Nephron (organoid): Measurements from ENCODE around the gene IPO4.

Experiments used
- H3K27ac Mint-ChIP-seq, 3 experiments: 2 replicates each; pipeline ENCODE4 v1.8.0; 2020; ENCODE audit warnings: mixed read lengths in 3 of 3, mild to moderate bottlenecking in 2 of 3, moderate library complexity in 1 of 3
- H3K27me3 Mint-ChIP-seq: 2 replicates; pipeline ENCODE4 v1.8.0; 2021; ENCODE audit warnings: low read depth, mild to moderate bottlenecking, moderate library complexity, mixed read lengths
- H3K36me3 Mint-ChIP-seq: 2 replicates; pipeline ENCODE4 v1.8.0; 2020; ENCODE audit warnings: low read depth, mixed read lengths
- H3K4me1 Mint-ChIP-seq: 2 replicates; pipeline ENCODE4 v1.8.0; 2020; ENCODE audit warnings: mixed read lengths
- H3K4me3 Mint-ChIP-seq, 3 experiments: 2 replicates each; pipeline ENCODE4 v1.8.0; 2020; ENCODE audit warnings: mild to moderate bottlenecking in 3 of 3, mixed read lengths in 3 of 3, moderate library complexity in 2 of 3
- H3K9me3 Mint-ChIP-seq: 2 replicates; pipeline ENCODE4 v1.8.0; 2020; ENCODE audit warnings: mixed read lengths
- TF ChIP-seq, protein P1 (sequence below), 3 experiments: fragments of 200-600 bp; sonication (generic); IDR thresholded peaks; one replicate each; pipeline ENCODE4 v1.5.0; 2021; ENCODE audit warnings: antibody characterized with exemption in 3 of 3; ENCODE audit not compliant: unreplicated experiment in 3 of 3

The IPO4 gene

DNA sequence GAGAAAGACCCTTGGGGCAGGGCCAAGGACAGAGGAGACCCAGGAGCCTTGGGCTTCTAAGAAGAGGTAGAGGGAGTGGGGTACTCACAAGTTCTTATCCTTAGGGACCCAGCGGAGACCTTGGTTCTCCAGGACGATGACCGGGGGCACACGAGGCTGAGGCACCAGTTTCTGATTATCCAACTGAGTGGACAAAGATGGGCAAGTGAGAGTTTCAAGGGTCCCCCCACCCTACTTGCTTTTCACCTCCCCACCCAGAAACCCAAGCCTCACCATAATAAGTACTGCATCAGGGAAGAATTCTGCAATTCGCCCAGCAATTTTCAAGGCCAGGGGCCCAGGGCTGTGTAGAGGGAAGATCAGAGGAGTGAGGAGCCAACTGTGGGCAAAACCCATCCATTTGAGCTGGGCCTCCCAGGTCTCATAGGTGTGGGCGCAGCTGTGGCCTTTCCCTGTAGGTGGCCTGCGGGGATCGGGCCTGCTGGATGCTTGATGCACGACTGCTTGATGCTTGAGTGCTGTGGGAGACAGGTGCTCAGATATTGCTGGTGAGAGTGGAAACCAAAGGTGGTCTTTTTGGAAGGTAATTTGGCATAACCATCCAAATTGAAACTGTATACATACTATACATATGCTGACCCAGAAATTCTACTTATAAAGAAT lies 49.2 kb downstream of the IPO4 start:
- TF ChIP-seq, protein P1, sequence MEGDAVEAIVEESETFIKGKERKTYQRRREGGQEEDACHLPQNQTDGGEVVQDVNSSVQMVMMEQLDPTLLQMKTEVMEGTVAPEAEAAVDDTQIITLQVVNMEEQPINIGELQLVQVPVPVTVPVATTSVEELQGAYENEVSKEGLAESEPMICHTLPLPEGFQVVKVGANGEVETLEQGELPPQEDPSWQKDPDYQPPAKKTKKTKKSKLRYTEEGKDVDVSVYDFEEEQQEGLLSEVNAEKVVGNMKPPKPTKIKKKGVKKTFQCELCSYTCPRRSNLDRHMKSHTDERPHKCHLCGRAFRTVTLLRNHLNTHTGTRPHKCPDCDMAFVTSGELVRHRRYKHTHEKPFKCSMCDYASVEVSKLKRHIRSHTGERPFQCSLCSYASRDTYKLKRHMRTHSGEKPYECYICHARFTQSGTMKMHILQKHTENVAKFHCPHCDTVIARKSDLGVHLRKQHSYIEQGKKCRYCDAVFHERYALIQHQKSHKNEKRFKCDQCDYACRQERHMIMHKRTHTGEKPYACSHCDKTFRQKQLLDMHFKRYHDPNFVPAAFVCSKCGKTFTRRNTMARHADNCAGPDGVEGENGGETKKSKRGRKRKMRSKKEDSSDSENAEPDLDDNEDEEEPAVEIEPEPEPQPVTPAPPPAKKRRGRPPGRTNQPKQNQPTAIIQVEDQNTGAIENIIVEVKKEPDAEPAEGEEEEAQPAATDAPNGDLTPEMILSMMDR (IDR thresholded peaks at IDR 0.05; ENCODE audit: unreplicated experiment in 3 of 3): no peak
- H3K36me3 Mint-ChIP-seq: peaks cover 24% of the 10 kb centered on the region
- H3K27ac Mint-ChIP-seq: peak overlapping the region; percentile 7 to 82 (median 17)
- H3K4me3 Mint-ChIP-seq: peak overlapping the region; percentile 86 to 98 (median 89)
- no peaks in the 10 kb centered on the region for H3K9me3 Mint-ChIP-seq
- peaks cover 3% of the 10 kb centered on the region for H3K27me3 Mint-ChIP-seq
- H3K4me1 Mint-ChIP-seq: peaks cover 35% of the 10 kb centered on the region

DNA sequence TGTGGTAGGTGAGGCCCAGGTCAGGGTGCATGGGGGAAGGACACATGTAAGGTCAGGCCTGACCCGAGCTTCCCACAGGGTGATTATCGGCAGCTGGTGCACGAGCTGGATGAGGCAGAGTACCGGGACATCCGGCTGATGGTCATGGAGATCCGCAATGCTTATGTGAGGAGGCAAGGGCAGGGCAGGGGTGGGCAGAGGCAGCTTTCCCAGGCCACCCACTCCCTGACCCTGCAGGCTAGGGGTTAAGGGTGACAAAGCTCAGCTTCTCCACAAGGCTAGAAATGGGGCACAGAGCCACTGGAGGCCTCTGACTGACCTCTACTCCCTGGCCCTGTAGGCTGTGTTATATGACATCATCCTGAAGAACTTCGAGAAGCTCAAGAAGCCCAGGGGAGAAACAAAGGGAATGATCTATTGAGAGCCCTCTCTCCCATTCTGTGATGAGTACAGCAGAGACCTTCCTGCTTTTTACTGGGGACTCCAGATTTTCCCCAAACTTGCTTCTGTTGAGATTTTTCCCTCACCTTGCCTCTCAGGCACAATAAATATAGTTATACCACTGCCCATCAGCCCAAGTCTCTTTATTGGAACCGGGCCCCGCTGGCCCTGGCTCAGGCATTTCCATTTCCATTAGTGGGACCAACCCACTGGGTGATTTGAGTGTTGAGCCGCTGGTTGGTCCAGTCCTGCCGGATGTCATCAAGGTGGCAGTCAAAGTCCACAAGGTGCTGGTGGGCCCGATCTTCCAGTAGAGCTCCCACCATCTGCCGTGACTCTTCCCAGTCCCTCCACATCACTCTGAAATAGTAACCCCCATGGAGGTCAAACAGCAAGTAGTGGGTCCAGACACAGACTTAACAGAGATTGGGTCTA lies 50.0 kb downstream of the IPO4 start:
- TF ChIP-seq, protein P1 (IDR thresholded peaks at IDR 0.05; ENCODE audit: unreplicated experiment in 3 of 3): no peak
- no peaks in the 10 kb centered on the region for H3K9me3 Mint-ChIP-seq

DNA sequence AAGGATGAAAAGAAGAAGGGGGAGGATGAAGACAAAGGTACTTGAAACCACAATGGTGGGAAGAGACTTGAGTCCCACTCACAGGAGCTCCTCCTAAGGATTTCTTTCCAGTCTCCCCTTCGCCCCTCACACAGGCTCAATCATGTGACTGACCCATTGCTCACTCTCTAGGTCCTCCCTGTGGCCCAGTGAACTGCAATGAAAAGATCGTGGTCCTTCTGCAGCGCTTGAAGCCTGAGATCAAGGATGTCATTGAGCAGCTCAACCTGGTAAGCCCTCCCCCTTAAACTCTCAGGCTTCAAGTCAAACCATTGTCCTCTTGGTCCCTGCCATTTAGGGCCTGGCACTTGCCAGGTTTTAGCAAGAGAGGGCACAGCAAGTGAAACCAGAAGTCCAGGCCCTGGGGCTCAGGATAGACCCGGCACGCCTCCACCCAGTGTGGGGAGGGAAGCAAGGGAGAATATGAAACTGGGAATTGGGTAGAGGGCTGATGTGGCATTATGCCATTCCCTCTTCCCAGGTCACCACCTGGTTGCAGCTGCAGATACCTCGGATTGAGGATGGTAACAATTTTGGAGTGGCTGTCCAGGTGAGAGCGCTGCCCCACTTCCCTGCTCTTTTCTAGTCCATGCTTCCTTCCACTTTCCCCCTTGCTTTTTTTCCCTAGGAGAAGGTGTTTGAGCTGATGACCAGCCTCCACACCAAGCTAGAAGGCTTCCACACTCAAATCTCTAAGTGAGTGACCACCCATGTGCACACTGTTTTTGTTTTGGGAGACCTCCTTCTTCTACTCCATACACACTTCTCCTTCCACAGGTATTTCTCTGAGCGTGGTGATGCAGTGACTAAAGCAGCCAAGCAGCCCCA lies 50.9 kb downstream of the IPO4 start:
- Mint-ChIP-seq H3K36me3 (peaks cover 24% of the 10 kb centered on the region), H3K4me3 (peak overlapping the region; percentile 86 to 98 (median 89)), H3K9me3 (no peaks in the 10 kb centered on the region), H3K27ac (peak overlapping the region in 2 of 3 experiments; percentile 27 to 50), H3K4me1 (peaks cover 39% of the 10 kb centered on the region), H3K27me3 (peaks cover 3% of the 10 kb centered on the region)
- TF ChIP-seq, protein P1 (IDR thresholded peaks at IDR 0.05; ENCODE audit: unreplicated experiment in 3 of 3): no peak

More for the DNA sequence above, 50.0 kb downstream of the IPO4 start:
- Mint-ChIP-seq H3K36me3 (peaks cover 24% of the 10 kb centered on the region), H3K4me1 (peaks cover 35% of the 10 kb centered on the region), H3K4me3 (peak overlapping the region; percentile 86 to 98 (median 89)), H3K27ac (peak overlapping the region in 1 of 3 experiments; percentile 21), H3K27me3 (peaks cover 3% of the 10 kb centered on the region)

DNA sequence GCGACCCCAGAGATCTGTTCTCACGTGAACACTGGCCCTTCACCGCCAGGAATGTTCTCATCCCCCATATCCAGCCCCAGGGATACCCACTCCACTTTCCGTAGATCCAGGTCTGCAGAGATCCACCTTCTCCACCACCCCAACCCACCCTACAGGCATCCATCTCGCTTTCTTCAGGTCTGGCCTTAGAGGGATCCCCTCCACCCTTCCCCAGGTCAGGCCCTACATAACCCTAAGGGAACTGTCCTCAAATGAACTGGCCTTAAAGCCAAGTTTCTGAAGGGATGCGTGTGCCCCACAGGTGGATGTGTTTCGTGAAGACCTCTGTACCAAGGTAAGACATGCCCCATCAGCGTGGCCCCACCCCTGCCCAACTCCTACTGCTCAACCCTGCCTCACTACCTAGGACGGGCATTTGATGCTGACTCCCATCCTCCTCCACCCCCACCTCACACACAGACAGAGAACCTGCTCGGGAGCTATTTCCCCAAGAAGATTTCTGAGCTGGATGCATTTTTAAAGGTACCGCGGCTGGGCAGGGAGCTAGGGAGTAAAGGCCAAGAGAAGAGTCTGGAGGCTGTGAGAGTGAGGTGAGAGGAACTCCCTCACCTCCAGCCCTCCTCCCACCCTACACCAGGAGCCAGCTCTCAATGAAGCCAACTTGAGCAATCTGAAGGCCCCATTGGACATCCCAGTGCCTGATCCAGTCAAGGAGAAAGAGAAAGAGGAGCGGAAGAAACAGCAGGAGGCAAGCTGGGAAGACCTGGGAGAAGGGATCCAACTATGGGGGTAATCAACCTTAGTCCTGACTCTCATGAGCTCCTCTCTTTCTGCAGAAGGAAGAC lies 51.7 kb downstream of the IPO4 start:
- TF ChIP-seq, protein P1 (IDR thresholded peaks at IDR 0.05; ENCODE audit: unreplicated experiment in 3 of 3): no peak
- Mint-ChIP-seq H3K9me3 (no peaks in the 10 kb centered on the region), H3K27ac (peak overlapping the region; percentile 27 to 82 (median 50)), H3K27me3 (peaks cover 3% of the 10 kb centered on the region), H3K4me1 (peaks cover 45% of the 10 kb centered on the region), H3K36me3 (peaks cover 24% of the 10 kb centered on the region), H3K4me3 (peak overlapping the region; percentile 82 to 89 (median 86))
